Prostate gland (tissue), 2 donors: ENCODE results near the gene P2RY8. TPM values are rescaled to one million over a fixed set of nuclear protein-coding genes. Genes with fewer than 3 reads are reported as not detected.

ENCODE experiments used
- DNase-seq: peaks from one replicate; pipeline ENCODE4 v3.0.0-alpha.2; 2019; ENCODE audit warnings: low spot score
- H3K27ac ChIP-seq, 2 donors: fragments of 200-600 bp; sonication (generic); 2 replicates each; pipeline ENCODE4 v1.5.1; 2017 to 2019
- H3K27me3 ChIP-seq: fragments of 200-600 bp; sonication (generic); replicated peaks from 2 replicates; pipeline ENCODE4 v1.5.1; 2019; ENCODE audit not compliant: insufficient read depth
- H3K36me3 ChIP-seq, 2 donors: fragments of 200-600 bp; sonication (generic); 1 replicate in 1 of 2; 2 replicates in 1 of 2; pipeline versions ENCODE4 v1.5.1 to v1.8.1; 2017 to 2019
- H3K4me1 ChIP-seq: fragments of 200-600 bp; sonication (generic); replicated peaks from 2 replicates; pipeline ENCODE4 v1.5.1; 2019
- H3K4me3 ChIP-seq, 2 donors: fragments of 200-600 bp; sonication (generic); 2 replicates each; pipeline ENCODE4 v1.5.1; 2017 to 2019
- H3K9me3 ChIP-seq: fragments of 200-600 bp; sonication (generic); 2 replicates; pipeline ENCODE4 v1.5.1; 2017
- CTCF ChIP-seq, 4 experiments: fragments of 200-600 bp in 2 of 4; fragments of 450-650 bp in 2 of 4; sonication (generic) in 2 of 4; IDR thresholded peaks; 1 replicate in 3 of 4; 2 replicates in 1 of 4; pipeline ENCODE4 v1.5.1; 2016 to 2019; ENCODE audit warnings: antibody characterized with exemption in 4 of 4, mild to moderate bottlenecking in 2 of 4, moderate library complexity in 2 of 4
- POLR2A ChIP-seq: fragments of 450-650 bp; IDR thresholded peaks from one replicate; pipeline ENCODE4 v1.6.1; 2016; ENCODE audit warnings: antibody characterized with exemption, mild to moderate bottlenecking
- POLR2AphosphoS5 ChIP-seq: sonication (generic); formaldehyde crosslinking; IDR thresholded peaks from one replicate; pipeline ENCODE4 v1.6.1; 2017; ENCODE audit warnings: antibody characterized with exemption
- WGBS: methylation state at CpG from one replicate; pipeline ENCODE4 v1.1.5; 2018; 5-methylcytosine and 5-hydroxymethylcytosine counted together
- intact Hi-C: fragments of 100-400 bp; cut with DNase I; formaldehyde crosslinking; loops from one replicate; pipeline ENCODE4 v1.14.2; 2022
- total RNA-seq, 2 donors: library from RNA; depleted of rRNA; stranded (reverse); fragments of >200 nt; gene quantifications; one replicate each; pipeline ENCODE4 v1.1.0, GENCODE V29; 2016

P2RY8 gene
- total RNA-seq, 2 donors from 2014 or later = 0.59 to 1.8 TPM

- 73% methylated on average over 17 of the region's 17 CpGs for WGBS
- Histone ChIP-seq H3K4me3 (peak overlapping the region; percentile 2 to 10), H3K9me3 (no peaks in the 10 kb centered on the region), H3K27ac (peak overlapping the region in 1 of 2 donors; percentile 5), H3K36me3 (no peaks in the 10 kb centered on the region), H3K4me1 (no peaks in the 10 kb centered on the region), H3K27me3 (no peaks in the 10 kb centered on the region)
- intact Hi-C loops = no loop called here
- TF ChIP-seq POLR2A = no peak
- no peak for DNase-seq
Measured at GRCh38 chrX:1536712-1537030, 314 bp downstream of the P2RY8 start.

- intact Hi-C loops = no loop called here
- 82% methylated on average over 33 of the region's 33 CpGs for WGBS
Measured at GRCh38 chrX:1535241-1536041, 1.5 kb downstream of the P2RY8 start.

GRCh38 chrX:1534301-1535168 lies 2.5 kb downstream of the P2RY8 start:
- H3K27ac ChIP-seq = no peak overlapping the region
- no peaks in the 10 kb centered on the region for H3K9me3 ChIP-seq
- TF ChIP-seq POLR2A (no peak), CTCF (IDR thresholded peaks at IDR 0.05) (no peak), POLR2AphosphoS5 (no peak)
- no peaks in the 10 kb centered on the region for H3K27me3 ChIP-seq
- no peak overlapping the region for H3K4me3 ChIP-seq
- DNase-seq = no peak
- intact Hi-C loops = no loop called here
- 48% methylated on average over 22 of the region's 22 CpGs for WGBS
- no peaks in the 10 kb centered on the region for H3K4me1 ChIP-seq
- no peaks in the 10 kb centered on the region for H3K36me3 ChIP-seq

More at GRCh38 chrX:1535241-1536041, 1.5 kb downstream of the P2RY8 start:
- no peaks in the 10 kb centered on the region for H3K4me1 ChIP-seq
- H3K27ac ChIP-seq = no peak overlapping the region
- DNase-seq = no peak
- no peaks in the 10 kb centered on the region for H3K9me3 ChIP-seq
- H3K36me3 ChIP-seq = no peaks in the 10 kb centered on the region
- no peaks in the 10 kb centered on the region for H3K27me3 ChIP-seq
- TF ChIP-seq POLR2A (no peak), POLR2AphosphoS5 (no peak), CTCF (IDR thresholded peaks at IDR 0.05) (no peak)
- H3K4me3 ChIP-seq = peak overlapping the region in 1 of 2 donors; percentile 2

GRCh38 chrX:1533058-1533457 lies 3.9 kb downstream of the P2RY8 start:
- Histone ChIP-seq H3K4me1 (no peaks in the 10 kb centered on the region), H3K27ac (no peak overlapping the region), H3K36me3 (no peaks in the 10 kb centered on the region), H3K27me3 (no peaks in the 10 kb centered on the region), H3K9me3 (no peaks in the 10 kb centered on the region), H3K4me3 (no peak overlapping the region)
- TF ChIP-seq POLR2AphosphoS5 = no peak
- no peak for TF ChIP-seq POLR2A
- TF ChIP-seq CTCF (IDR thresholded peaks at IDR 0.05) = no peak
- no peak for DNase-seq
- WGBS = 35% methylated on average over 4 of the region's 4 CpGs
- intact Hi-C loops = no loop called here

- no peaks in the 10 kb centered on the region for H3K9me3 ChIP-seq
- intact Hi-C loops = no loop called here
- H3K27ac ChIP-seq = no peak overlapping the region
- WGBS = 80% methylated on average over 10 of the region's 10 CpGs
- no peaks in the 10 kb centered on the region for H3K4me1 ChIP-seq
- no peaks in the 10 kb centered on the region for H3K36me3 ChIP-seq
- TF ChIP-seq POLR2A = no peak
- TF ChIP-seq CTCF (IDR thresholded peaks at IDR 0.05) = no peak
- TF ChIP-seq POLR2AphosphoS5 = no peak
- DNase-seq = no peak
- H3K27me3 ChIP-seq = no peaks in the 10 kb centered on the region
- H3K4me3 ChIP-seq = no peak overlapping the region
Measured at GRCh38 chrX:1531096-1531890, 5.7 kb downstream of the P2RY8 start.
